ENCODE data around the gene YPEL3.
"Not testable (repeated sequence)": the region's sequence is repeated elsewhere in the genome, so short reads cannot be mapped to it uniquely, and the experiment has no call there.

The YPEL3 gene

GRCh38 chr16:30116291-30117207 lies 20.5 kb upstream of the YPEL3 start:
- no peak for DNase-seq

GRCh38 chr16:30115238-30115637 lies 19.2 kb upstream of the YPEL3 start:
- no peak for DNase-seq

GRCh38 chr16:30114833-30115232 lies 18.8 kb upstream of the YPEL3 start:
- not testable (repeated sequence) for DNase-seq

GRCh38 chr16:30114411-30114810 lies 18.4 kb upstream of the YPEL3 start:
- no peak for DNase-seq

GRCh38 chr16:30113711-30114333 lies 17.8 kb upstream of the YPEL3 start:
- DNase-seq: no peak

GRCh38 chr16:30113031-30113710 lies 17.2 kb upstream of the YPEL3 start, which contains the start of gene GDPD3:
Gene GDPD3 (minus strand): TSS chr16:30113537. CDS start chr16:30113478, 59 bp downstream.
- no peak for DNase-seq

- DNase-seq: peak; percentile 74
Observed at GRCh38 chr16:30112197-30113030, 16.4 kb upstream of the YPEL3 start.

GRCh38 chr16:30110661-30111060 lies 14.6 kb upstream of the YPEL3 start:
- DNase-seq: no peak

- DNase-seq: no peak
Observed at GRCh38 chr16:30108059-30108850, 12.2 kb upstream of the YPEL3 start.

- no peak for DNase-seq
Observed at GRCh38 chr16:30104492-30104891, 8.5 kb upstream of the YPEL3 start.

- no peak for DNase-seq
Observed at GRCh38 chr16:30104090-30104489, 8.1 kb upstream of the YPEL3 start.

GRCh38 chr16:30096862-30097563 lies 1.0 kb upstream of the YPEL3 start:
- no peak for DNase-seq

- DNase-seq: no peak
Observed at GRCh38 chr16:30095166-30096078, 591 bp downstream of the YPEL3 start.

GRCh38 chr16:30094541-30095165 lies 1.4 kb downstream of the YPEL3 start:
- no peak for DNase-seq

- DNase-seq: peak; percentile 64 to 71
Observed at GRCh38 chr16:30092373-30093010, 3.5 kb downstream of the YPEL3 start.

GRCh38 chr16:30091474-30092372 lies 4.3 kb downstream of the YPEL3 start, which contains the start of gene TBX6:
Gene TBX6 (minus strand): TSS chr16:30091924. CDS start chr16:30091193, 731 bp downstream.
- peak; percentile 91 to 96 for DNase-seq

GRCh38 chr16:30090610-30091331 lies 5.2 kb downstream of the YPEL3 start:
- no peak for DNase-seq

Measured in stimulated activated CD4-positive, alpha-beta T cell treated with anti-CD3 and anti-CD28 coated beads, Interleukin-2, amount 100 ng/mL, for 48 hours (primary cell).